Muscle of back (tissue), 11 donors: ENCODE results near the gene PATL1. TPM values are rescaled to one million over a fixed set of nuclear protein-coding genes. Genes with fewer than 3 reads are reported as not detected.
"Not testable (repeated sequence)": the region's sequence is repeated elsewhere in the genome, so short reads cannot be mapped to it uniquely, and the experiment has no call there.

Source experiments
- DNase-seq, 3 donors: peaks; one replicate each; pipeline versions ENCODE4 v3.0.0 to v3.0.0-alpha.2; 2013
- polyA plus RNA-seq, 10 donors: library from polyadenylated mRNA; unstranded; fragments of 120-200 nt; gene quantifications; one replicate each; pipeline ENCODE4 v1.2.1, GENCODE V29; 2013; ENCODE audit not compliant: insufficient read length in 10 of 10

Gene PATL1
- polyA plus RNA-seq, 10 donors, result 21.2 to 33.3 (median 27.2) TPM

DNA sequence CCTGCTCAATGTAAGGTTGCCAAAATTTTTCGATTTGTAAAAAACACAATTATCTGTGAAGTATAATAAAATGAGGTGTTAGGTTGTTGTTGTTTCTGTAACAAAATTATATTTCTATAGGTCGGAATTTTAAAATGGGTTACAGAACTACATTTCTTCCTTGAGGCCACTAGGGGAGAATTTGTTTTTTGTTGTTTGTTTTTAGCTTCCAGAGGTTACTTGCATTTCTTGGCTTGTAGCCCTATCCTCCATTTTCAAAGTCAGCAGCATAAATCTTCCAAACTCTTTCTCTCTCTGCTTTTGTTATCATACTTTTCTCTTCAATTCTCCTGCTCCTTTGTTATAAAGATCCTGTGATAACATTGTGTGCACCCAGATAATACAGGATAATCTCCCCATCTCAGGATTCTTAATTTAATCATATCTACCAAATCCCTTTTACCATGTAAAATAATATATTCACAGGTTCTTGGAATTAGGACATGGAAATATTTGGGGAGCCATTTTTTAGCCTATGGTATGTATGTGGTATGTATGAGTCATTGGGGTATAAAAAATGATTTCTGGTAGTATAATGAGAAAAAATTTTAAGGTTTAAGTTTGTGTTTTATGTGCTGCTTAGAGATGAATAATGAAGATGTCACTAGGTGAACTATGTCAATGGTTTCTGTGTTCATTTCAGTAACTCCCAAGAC is 9.4 kb upstream of the PATL1 start:
- no peak for DNase-seq

GRCh38 chr11:59676205-59676604 is 7.4 kb upstream of the PATL1 start:
- no peak for DNase-seq

DNA sequence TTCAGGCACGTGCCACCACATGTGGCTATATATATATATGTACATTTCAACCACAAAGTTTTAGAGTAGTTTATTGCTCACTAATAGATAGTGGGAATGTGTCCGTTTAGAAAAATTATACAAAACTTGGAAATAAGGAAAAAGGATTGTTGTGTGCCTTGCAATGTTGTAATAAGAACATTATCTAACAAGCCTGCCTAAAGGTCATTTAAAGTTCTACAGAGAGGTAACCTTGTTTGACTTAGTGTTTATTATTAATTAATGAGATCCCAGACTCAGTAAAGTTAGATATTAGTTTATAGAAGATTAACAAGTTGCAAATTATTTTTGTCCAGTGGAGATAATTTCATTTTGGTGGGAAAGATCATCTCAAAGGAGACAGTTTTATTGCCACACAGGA is 5.5 kb upstream of the PATL1 start:
- no peak for DNase-seq

DNA sequence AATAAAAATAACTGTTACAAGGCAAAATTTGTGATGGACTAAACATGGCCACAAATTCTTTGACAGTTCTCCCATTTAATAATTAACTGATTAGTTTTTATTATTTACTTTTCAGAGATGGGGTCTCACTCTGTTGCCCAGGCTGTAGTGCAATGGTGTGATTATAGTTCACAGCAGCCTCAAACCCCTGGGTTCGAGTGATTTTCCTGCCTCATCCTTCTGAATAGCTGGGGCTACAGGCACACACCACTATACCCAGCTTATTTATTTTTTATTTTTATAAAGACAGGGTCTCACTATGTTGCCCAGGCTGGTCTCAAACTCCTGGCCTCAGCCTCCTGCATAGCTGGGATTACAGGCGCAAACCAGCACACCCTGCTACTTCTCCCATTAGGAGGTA is 4.5 kb upstream of the PATL1 start:
- no peak for DNase-seq

- no peak for DNase-seq
Measured at GRCh38 chr11:59671471-59671870, 2.6 kb upstream of the PATL1 start.

GRCh38 chr11:59669611-59670009 is 773 bp upstream of the PATL1 start:
- peak in 1 of 3 donors; percentile 39 for DNase-seq

GRCh38 chr11:59668188-59668949 is 468 bp downstream of the PATL1 start:
- peak; percentile 17 to 75 (median 26) for DNase-seq

GRCh38 chr11:59667812-59668187 is 1.0 kb downstream of the PATL1 start:
- DNase-seq, result no peak

DNA sequence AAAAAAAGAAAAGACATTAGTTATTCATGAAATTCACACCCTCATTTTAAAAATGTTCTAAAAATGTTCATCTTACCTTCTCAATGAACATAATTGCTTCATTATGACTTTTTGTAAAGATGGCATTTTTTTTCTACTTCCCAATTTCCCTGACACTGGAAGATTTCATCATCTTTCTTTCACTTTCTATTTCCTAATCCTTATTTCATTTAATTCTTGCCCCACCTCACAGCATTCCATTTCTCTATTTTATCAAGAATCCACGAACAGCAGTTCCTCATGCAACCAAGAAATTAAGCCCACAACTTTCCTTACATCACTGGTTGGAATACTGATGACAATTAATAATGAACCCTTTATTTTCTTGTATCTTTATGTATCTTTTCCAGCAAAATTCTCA is 1.9 kb downstream of the PATL1 start:
- no peak for DNase-seq

GRCh38 chr11:59660621-59661020 is 8.2 kb downstream of the PATL1 start:
- no peak for DNase-seq

GRCh38 chr11:59659981-59660380 is 8.9 kb downstream of the PATL1 start:
- DNase-seq, result no peak

DNA sequence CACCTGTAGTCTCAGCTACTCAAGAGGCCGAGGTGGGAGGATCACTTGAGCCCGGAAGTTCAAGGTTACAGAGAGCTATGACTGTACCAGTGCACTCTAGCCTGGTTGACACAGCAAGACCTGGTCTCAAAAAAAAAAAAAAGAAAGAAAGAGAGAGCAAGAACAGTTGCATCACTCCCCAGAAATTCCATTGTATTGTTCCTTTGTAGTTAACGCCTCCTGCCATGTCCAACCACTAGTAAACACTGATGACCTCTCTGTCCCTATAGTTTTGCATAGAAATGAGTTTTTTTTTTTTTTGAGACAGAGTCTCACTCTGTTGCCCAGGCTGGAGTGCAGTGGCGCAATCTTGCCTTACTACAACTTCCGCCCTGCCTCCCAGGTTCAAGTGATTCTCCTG is 10.8 kb downstream of the PATL1 start:
- no peak for DNase-seq

DNA sequence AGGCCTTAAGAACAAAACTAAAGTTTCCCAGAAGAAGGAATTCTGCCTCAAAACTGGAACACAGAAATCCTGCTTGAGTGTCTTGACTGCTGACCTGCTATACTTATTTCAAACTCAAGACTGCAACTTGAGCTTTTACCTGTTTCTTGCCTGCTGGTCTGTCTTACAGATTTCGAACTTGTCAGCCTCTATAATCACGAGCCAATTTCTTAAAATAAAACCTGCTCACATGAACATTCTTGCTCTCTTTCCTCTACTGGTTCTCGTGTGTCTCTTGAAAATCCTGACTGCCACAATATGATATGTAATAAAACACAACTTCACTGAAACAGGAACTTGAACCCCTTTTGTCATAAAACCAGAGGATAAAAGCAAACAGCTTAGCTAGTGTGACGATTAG is 13.9 kb downstream of the PATL1 start:
- DNase-seq, result no peak

DNA sequence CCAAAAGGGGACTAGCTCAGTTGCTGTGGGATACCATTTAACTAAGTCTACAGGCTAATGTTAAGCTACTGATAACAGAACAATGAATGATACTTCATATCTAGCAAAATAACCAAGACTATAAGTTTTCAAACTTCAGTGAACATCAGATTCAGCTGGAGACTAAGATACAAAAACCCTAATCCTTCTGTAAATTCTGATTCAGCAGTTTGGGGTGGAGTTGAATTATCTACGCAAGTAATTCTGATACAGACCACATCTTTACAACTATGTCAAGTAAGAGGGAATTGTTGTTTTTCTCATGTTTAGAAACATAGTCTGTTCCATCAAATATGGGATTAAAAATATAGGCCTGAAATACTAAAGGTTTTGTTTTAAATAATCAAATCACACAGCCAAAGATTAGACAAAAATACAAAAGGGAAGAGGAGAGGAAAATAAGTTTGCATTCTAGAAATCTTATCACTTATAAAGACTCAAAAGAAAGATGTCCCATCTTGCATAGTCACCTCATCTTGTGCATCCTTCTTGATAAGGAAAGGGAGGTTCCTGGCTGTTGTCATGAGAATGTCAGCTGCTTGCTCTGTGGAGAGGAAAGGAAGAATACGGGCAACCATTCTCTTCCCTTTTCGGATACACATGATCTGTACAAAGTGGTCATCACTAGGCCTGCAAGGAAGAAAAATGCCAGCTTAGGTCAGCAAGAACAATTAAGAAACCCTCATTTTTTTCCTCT is 21.4 kb downstream of the PATL1 start:
- no peak for DNase-seq

DNA sequence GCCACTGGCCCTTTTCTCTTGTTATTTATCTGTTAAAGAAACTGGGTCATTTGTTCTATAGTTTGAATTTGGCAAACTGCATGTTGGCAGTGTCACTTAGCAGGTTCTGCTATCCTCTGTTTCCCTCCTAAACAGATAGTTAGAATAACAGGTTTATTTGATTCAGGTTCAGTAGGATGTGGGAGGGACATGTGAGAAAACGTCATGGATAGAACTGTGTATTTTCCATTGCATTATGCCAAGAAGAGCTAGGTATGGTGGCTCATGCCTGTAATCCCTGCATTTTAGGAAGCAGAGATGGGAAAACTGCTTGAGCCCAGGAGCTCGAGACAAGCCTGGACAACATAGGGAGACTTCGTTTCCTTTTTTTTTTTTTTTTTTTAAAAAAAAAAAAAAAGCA is 24.3 kb downstream of the PATL1 start:
- DNase-seq, result no peak

GRCh38 chr11:59643390-59643789 is 25.4 kb downstream of the PATL1 start:
- no peak for DNase-seq

- no peak for DNase-seq
Measured at GRCh38 chr11:59641156-59641555, 27.7 kb downstream of the PATL1 start.

DNA sequence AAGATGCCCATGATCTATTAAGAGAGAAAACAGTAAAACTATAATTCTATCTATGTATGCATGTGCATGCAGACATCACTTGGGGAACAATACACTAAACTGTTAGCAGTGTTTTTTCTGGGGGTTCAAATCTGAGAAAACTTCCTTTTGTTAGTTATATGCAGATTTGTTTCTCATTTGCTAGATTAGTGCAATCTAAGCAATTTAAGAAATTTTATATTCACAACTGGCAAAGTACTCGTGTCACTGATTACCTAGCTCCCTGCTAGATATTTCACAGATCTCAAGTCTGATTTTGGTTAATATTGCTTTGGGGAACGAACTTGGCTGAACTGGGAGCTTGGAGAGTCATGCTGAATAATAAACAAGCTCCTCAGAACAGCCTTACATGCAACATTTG is 38.3 kb downstream of the PATL1 start:
- no peak for DNase-seq

DNA sequence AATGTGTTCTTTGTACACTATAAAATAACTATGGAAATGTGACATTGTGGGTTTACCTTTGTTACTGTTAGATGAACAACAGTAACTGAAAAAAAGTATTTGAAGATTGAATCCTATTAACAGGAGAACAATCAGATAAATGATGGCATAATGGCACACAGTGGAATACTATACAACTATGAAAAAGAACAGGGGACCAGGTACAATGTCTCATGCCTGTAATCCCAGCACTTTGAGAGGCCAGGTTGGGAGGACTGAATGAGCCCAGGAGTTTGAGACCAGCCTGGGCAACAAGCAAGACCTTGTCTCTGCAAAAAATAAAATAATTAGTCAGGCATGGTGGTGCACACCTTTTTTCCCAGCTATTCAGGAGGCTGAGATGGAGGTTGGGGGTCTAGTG is 38.8 kb downstream of the PATL1 start:
- DNase-seq, result no peak

- not testable (repeated sequence) for DNase-seq
Measured at GRCh38 chr11:59626969-59627368, 41.9 kb downstream of the PATL1 start.

- DNase-seq, result no peak
Measured at GRCh38 chr11:59625703-59626102, 43.1 kb downstream of the PATL1 start.

GRCh38 chr11:59617876-59618275 is 51.0 kb downstream of the PATL1 start:
- DNase-seq, result no peak

- DNase-seq, result no peak
Measured at GRCh38 chr11:59616396-59616982, 52.3 kb downstream of the PATL1 start.
